Smooth muscle cell (in vitro differentiated cells): Measurements from ENCODE around the gene ENKUR. TPM values are rescaled to one million over a fixed set of nuclear protein-coding genes. Genes with fewer than 3 reads are reported as not detected.
"Not testable (repeated sequence)": the region's sequence is repeated elsewhere in the genome, so short reads cannot be mapped to it uniquely, and the experiment has no call there.

Experiments used
- DNase-seq: peaks from one replicate; lab custom pipeline; 2025; ENCODE audit not compliant: unreplicated experiment; lab: John Stamatoyannopoulos, UW
- H2AFZ ChIP-seq: fragments of 200-600 bp; sonication (generic); 2 replicates; pipeline ENCODE4 v1.6.0; 2016; ENCODE audit warnings: antibody characterized with exemption, low read depth, mild to moderate bottlenecking
- H3F3A ChIP-seq: fragments of 200-600 bp; sonication (generic); 2 replicates; pipeline ENCODE4 v1.6.0; 2017; ENCODE audit warnings: antibody characterized with exemption, low read depth
- H3K27ac ChIP-seq: fragments of 200-600 bp; sonication (generic); 2 replicates; pipeline ENCODE4 v1.5.1; 2016; ENCODE audit warnings: low read depth, mild to moderate bottlenecking
- H3K27me3 ChIP-seq: fragments of 200-600 bp; sonication (generic); 2 replicates; pipeline ENCODE4 v1.6.1; 2016; ENCODE audit warnings: low read depth, mild to moderate bottlenecking
- H3K36me3 ChIP-seq: fragments of 200-600 bp; sonication (generic); 2 replicates; pipeline ENCODE4 v1.5.1; 2016; ENCODE audit warnings: low read depth
- H3K4me1 ChIP-seq: fragments of 200-600 bp; sonication (generic); 2 replicates; pipeline ENCODE4 v1.5.1; 2016; ENCODE audit warnings: low read depth
- H3K4me2 ChIP-seq: fragments of 200-600 bp; sonication (generic); 2 replicates; pipeline ENCODE4 v1.6.0; 2016; ENCODE audit warnings: mild to moderate bottlenecking
- H3K4me3 ChIP-seq: fragments of 200-600 bp; sonication (generic); 2 replicates; pipeline ENCODE4 v1.5.1; 2016; ENCODE audit warnings: mild to moderate bottlenecking
- H3K79me2 ChIP-seq: fragments of 200-600 bp; sonication (generic); 2 replicates; pipeline ENCODE4 v1.6.0; 2016; ENCODE audit warnings: low read depth, mild to moderate bottlenecking
- H3K9ac ChIP-seq: fragments of 200-600 bp; sonication (generic); 2 replicates; pipeline ENCODE4 v1.6.0; 2016; ENCODE audit warnings: low read depth
- H3K9me3 ChIP-seq: fragments of 200-600 bp; sonication (generic); replicated peaks from 2 replicates; pipeline ENCODE4 v1.5.1; 2016; ENCODE audit warnings: low read depth
- H4K20me1 ChIP-seq: fragments of 200-600 bp; sonication (generic); 2 replicates; pipeline ENCODE4 v1.6.0; 2016; ENCODE audit warnings: low read depth
- WGBS: methylation state at CpG from one replicate; pipeline ENCODE4 v1.1.7; 2016; ENCODE audit warnings: low lambda C conversion rate; 5-methylcytosine and 5-hydroxymethylcytosine counted together
- polyA plus RNA-seq: library from polyadenylated mRNA; unstranded; fragments of >200 nt; fragmentation: Nextera tagmentation; extraction: Ambion mirVana; gene quantifications from 2 replicates; pipeline ENCODE4 v1.2.1, GENCODE V29; 2016
- total RNA-seq: library from RNA; depleted of rRNA; stranded (reverse); fragments of >200 nt; gene quantifications from 2 replicates; pipeline ENCODE4 v1.2.3, GENCODE V29; 2014
- TF ChIP-seq, protein P1 (sequence below): fragments of 200-600 bp; sonication (generic); IDR thresholded peaks from 2 replicates; pipeline ENCODE4 v1.5.1; 2017; ENCODE audit warnings: borderline replicate concordance, mild to moderate bottlenecking, antibody characterized with exemption; ENCODE audit not compliant: insufficient read depth, poor library complexity, severe bottlenecking

Gene ENKUR
- total and polyA plus RNA-seq, 2 experiments from 2014 or later = 0.58 TPM; not detected in 1

DNA sequence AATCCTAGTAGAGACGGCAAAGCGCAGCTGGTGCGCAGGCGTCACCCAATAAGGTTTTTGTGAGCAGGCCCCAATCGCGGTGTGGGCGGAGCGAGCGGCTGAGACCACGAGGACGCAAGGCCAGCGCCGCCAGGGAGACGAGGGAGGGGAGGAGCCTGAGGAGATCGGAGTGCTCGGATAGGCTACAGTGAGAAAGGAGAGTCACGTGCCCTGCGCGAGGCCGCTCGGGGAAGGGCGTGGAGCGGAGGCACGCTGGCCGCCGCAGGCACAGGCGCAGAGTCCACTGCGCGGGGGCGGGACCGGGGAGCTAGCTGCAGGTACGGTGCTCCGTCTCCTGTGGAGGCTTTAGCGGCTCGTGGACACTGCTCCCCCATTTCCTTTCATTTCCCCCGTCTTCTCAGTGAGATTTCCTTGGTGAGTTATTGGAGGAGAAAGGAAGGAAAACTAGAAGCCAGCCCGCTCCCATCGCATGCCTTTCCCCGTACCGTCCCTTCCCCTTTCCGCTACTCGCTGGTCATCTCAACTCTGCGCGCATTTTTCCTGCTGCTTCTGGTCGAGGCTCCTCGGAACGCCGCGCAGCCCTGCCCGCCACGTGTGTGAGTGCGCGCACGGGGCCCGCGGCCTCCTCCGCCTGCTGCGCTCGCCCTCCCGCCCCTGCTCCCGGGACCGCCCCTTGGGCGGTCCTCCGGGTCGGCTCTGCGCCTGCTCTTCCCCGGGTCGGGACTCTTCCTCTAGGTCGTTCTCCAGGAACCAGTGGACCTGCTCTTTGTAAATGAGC is 607 bp upstream of the ENKUR start, which contains the start of gene THNSL1:
Gene THNSL1, plus strand, starts transcription at position 237 of the 778 bp plus-strand sequence. CDS start 6,612 bp downstream, outside the sequence.
- peaks cover 10% of the 10 kb centered on the region for H3K4me1 ChIP-seq
- no peaks in the 10 kb centered on the region for H3K36me3 ChIP-seq
- no peaks in the 10 kb centered on the region for H3K27me3 ChIP-seq
- H4K20me1 ChIP-seq = no peaks in the 10 kb centered on the region
- DNase-seq = peak; percentile 87
- H3K4me3 ChIP-seq = peak within 1 kb of the TSS; percentile 60
- peaks cover 8% of the 10 kb centered on the region for H3K79me2 ChIP-seq
- TF ChIP-seq, protein P1, sequence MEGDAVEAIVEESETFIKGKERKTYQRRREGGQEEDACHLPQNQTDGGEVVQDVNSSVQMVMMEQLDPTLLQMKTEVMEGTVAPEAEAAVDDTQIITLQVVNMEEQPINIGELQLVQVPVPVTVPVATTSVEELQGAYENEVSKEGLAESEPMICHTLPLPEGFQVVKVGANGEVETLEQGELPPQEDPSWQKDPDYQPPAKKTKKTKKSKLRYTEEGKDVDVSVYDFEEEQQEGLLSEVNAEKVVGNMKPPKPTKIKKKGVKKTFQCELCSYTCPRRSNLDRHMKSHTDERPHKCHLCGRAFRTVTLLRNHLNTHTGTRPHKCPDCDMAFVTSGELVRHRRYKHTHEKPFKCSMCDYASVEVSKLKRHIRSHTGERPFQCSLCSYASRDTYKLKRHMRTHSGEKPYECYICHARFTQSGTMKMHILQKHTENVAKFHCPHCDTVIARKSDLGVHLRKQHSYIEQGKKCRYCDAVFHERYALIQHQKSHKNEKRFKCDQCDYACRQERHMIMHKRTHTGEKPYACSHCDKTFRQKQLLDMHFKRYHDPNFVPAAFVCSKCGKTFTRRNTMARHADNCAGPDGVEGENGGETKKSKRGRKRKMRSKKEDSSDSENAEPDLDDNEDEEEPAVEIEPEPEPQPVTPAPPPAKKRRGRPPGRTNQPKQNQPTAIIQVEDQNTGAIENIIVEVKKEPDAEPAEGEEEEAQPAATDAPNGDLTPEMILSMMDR = no peak
- H2AFZ ChIP-seq = peak within 1 kb of the TSS; percentile 99
- H3K9ac ChIP-seq = peak within 1 kb of the TSS; percentile 62
- no peaks in the 10 kb centered on the region for H3K9me3 ChIP-seq
- peak within 1 kb of the TSS; percentile 88 for H3K4me2 ChIP-seq
- peaks cover 7% of the 10 kb centered on the region for H3F3A ChIP-seq
- WGBS = under 1% methylated on average over 68 of the region's 69 CpGs
- peak within 1 kb of the TSS; percentile 78 for H3K27ac ChIP-seq

DNA sequence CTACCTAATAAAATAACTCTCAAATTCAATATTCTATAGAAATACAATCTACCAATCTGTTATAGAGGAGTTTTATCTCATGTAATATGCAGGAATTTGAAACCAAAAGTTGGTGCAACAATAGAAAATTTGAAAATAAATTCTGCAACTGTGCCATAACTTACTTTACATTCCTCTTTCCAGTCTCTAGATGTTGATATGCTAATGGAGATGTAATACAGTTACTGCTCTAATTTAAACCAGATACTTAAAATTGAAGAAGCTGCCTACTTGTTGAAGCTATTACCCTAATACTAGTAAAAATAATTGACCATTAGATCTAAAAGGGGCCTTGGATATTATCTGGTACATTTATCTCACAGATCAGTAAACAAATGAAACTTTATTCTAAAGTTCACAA is 1.4 kb downstream of the ENKUR start:
- Histone ChIP-seq H3K27me3 (no peaks in the 10 kb centered on the region), H4K20me1 (no peaks in the 10 kb centered on the region), H3K4me2 (no peak overlapping the region), H3K4me1 (peaks cover 10% of the 10 kb centered on the region), H3K79me2 (peaks cover 8% of the 10 kb centered on the region), H3F3A (peaks cover 7% of the 10 kb centered on the region), H3K27ac (no peak overlapping the region), H2AFZ (no peak overlapping the region), H3K9ac (no peak overlapping the region), H3K9me3 (no peaks in the 10 kb centered on the region), H3K36me3 (no peaks in the 10 kb centered on the region), H3K4me3 (no peak overlapping the region)
- TF ChIP-seq, protein P1 = no peak
- no peak for DNase-seq

DNA sequence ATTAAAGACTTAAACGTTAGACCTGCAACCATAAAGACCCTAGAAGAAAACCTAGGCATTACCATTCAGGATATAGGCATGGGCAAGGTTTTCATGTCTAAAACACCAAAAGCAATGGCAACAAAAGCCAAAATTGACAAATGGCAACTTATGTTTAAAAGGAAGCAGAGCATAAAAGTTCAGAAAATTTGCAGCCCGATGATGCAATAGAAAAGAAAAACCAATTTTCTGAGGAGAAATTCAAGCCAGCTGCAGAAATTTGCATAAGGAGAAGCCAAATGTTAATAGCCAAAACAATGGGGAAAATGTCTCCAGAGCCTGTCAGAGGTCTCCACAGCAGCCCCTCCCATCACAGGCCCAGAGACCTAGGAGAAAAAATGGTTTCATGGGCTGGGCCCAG is 4.4 kb downstream of the ENKUR start:
- WGBS = 89% methylated on average over 2 of the region's 2 CpGs
- H4K20me1 ChIP-seq, H3F3A ChIP-seq, H3K79me2 ChIP-seq, H3K4me1 ChIP-seq, H3K27ac ChIP-seq, DNase-seq, H2AFZ ChIP-seq, H3K27me3 ChIP-seq, H3K9me3 ChIP-seq, H3K4me3 ChIP-seq, H3K36me3 ChIP-seq, H3K9ac ChIP-seq, H3K4me2 ChIP-seq: not testable (repeated sequence)

DNA sequence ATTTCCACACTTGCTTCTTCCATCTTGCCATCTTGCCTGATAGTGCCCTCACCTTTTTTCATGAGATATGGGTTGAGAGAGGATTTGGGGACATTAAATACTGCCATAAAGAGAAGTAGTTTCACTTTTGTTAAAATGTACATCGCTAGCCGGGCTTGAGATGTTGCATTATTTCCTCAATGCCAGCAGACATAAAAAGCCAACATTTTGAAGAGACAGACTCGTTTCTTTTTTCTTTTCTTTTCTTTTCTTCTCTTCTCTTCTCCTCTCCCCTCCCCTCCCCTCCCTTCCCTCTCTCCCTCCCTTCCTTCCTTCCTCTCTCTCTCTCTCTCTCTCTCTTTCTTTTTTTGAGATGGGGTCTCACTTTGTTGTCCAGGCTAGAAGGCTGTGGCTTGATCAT is 17.9 kb downstream of the ENKUR start:
- TF ChIP-seq, protein P1 = no peak
- no peak overlapping the region for H3K27ac ChIP-seq
- 85% methylated on average over 3 of the region's 3 CpGs for WGBS
- H3K27me3 ChIP-seq = no peaks in the 10 kb centered on the region
- no peak overlapping the region for H2AFZ ChIP-seq
- H3K4me2 ChIP-seq = no peak overlapping the region
- no peak overlapping the region for H3K4me3 ChIP-seq
- no peak for DNase-seq
- H3K4me1 ChIP-seq = no peaks in the 10 kb centered on the region
- H3K36me3 ChIP-seq = no peaks in the 10 kb centered on the region
- H3F3A ChIP-seq = no peaks in the 10 kb centered on the region
- H4K20me1 ChIP-seq = no peaks in the 10 kb centered on the region
- no peak overlapping the region for H3K9ac ChIP-seq
- no peaks in the 10 kb centered on the region for H3K79me2 ChIP-seq
- no peaks in the 10 kb centered on the region for H3K9me3 ChIP-seq
